ENCODE data around the gene RAE1.
A peak's percentile ranks its signal among the peaks of the same experiment; 100 is the strongest.
"Not testable (repeated sequence)": the region's sequence is repeated elsewhere in the genome, so short reads cannot be mapped to it uniquely, and the experiment has no call there.

The RAE1 gene

GRCh38 chr20:57326667-57327455 lies 24.2 kb upstream of the RAE1 start:
- peak; percentile 94 for DNase-seq (ENCODE audit: low spot score)

DNA sequence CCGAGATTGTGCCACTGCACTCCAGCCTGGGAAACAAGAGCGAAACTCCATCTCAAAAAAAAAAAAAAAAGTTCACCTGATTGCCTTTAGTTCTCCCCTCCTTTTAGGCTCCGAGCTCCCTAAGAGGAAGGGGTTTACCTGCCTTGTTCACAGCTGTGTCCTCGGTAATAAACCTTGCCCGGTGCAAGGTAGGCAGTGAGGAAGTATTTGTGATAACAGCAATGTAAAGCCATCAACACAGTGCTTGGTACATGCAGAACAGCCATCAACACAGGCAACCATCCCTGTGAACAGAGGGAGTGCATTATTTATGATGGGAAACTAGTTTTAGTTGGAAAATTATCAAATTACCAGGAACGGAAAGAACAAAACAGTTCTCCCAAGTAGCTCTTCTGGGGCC lies 23.2 kb upstream of the RAE1 start:
- no peak for DNase-seq (ENCODE audit: low spot score)

DNA sequence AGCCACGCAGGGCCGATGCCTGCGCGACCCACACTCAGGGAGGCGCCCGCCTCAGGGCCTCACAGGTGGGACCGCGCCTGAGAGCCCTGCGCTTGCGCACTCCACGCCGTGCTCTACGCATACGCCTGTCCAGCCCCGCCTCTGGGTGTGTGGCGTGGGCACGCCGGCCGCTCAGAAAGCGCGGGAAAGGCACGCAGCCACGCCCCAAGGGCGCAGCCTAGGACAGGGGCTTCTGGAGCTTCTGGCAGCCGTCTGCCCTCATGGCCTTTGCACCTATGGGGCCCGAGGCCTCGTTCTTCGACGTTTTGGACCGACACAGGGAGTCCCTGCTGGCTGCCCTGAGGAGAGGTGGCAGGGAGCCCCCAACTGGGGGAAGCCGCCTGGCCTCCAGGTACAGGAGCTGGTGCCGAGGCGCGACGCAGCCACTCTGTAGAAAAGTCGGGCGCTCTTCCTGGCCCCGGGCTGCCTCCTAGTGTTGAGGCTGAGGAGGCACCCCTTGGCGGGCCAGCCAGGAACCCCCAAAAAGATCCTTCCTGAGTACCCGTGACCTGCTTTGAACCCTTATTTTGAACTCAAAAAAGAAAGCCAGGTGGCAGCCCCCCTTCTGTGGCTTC lies 21.3 kb upstream of the RAE1 start, which contains the start of gene SPO11:
Gene SPO11 (plus strand): TSS at position 196 of the 614 bp plus-strand sequence. CDS start 65 bp downstream, at position 261.
- no peak for DNase-seq (ENCODE audit: low spot score)

GRCh38 chr20:57330998-57331397 lies 20.1 kb upstream of the RAE1 start:
- no peak for DNase-seq (ENCODE audit: low spot score)

DNA sequence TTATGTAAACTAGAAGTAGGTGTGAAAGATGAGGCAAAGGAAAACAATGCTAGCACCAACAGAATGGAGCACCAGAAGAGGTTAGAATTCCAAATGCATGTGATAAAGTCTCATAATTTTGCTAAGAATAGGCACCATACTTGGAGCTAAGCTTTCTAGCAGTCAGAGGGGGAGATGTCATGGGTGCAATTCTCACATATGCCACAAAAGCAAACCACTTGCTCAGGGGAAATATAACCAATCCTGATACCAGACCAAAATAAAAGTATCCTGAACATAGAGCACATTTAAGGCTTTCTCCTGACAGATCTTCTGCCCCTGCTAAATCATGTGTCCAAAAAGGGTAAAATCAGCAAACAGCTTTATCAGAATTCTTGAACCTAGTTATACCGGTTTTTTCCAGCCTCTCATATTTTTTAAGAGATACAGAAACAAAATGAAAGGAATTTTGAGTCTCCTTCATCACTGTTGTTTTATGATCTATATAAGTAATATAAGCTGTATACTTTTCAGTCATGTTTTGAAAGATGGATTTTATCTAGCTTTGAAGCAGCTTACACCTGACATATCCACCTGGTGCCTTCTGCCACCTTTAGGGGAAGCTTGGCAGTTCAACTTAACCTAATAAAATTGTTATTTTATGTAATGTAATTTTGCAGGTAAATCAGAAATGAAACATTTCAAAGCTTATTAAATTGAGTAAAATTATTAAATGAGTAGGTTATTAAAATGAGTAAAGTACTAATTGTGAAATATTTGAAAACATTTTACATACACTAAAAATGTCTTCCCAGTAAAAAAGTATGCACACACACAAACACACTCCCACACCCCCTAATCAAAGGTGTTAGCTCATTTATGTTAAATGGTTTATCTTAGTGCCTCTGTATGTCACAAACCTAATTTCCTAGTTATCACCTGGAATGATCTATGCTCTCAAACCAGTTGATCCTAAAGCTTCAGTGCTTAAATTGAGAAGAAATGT lies 18.7 kb upstream of the RAE1 start:
- DNase-seq (ENCODE audit: low spot score), result peak; percentile 63

GRCh38 chr20:57335392-57335791 lies 15.7 kb upstream of the RAE1 start:
- peak; percentile 74 for DNase-seq (ENCODE audit: low spot score)

GRCh38 chr20:57341663-57342062 lies 9.4 kb upstream of the RAE1 start:
- DNase-seq (ENCODE audit: low spot score), result no peak

- no peak for DNase-seq (ENCODE audit: low spot score)
Measured at GRCh38 chr20:57342829-57343228, 8.2 kb upstream of the RAE1 start.

- peak; percentile 88 for DNase-seq (ENCODE audit: low spot score)
Measured at GRCh38 chr20:57346477-57346876, 4.6 kb upstream of the RAE1 start.

DNA sequence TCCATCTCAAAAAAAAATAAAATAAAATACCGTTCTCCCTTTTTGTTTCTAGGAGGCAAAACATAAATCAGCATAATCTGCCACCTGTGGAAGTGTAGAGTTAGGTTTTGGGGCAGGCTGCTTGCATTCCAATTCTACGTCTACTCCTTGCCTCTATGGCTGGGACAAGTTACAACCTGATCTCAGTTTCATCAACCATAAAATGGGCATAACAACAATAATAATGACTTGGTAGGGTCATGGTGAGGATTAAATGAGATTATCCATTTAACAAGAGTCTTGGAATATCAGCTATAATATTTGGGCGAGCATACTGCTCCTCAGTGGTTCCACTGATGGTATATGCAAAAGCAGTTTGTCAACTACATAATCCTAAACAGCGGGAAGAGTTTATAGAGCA lies 3.7 kb upstream of the RAE1 start:
- DNase-seq (ENCODE audit: low spot score), result no peak

DNA sequence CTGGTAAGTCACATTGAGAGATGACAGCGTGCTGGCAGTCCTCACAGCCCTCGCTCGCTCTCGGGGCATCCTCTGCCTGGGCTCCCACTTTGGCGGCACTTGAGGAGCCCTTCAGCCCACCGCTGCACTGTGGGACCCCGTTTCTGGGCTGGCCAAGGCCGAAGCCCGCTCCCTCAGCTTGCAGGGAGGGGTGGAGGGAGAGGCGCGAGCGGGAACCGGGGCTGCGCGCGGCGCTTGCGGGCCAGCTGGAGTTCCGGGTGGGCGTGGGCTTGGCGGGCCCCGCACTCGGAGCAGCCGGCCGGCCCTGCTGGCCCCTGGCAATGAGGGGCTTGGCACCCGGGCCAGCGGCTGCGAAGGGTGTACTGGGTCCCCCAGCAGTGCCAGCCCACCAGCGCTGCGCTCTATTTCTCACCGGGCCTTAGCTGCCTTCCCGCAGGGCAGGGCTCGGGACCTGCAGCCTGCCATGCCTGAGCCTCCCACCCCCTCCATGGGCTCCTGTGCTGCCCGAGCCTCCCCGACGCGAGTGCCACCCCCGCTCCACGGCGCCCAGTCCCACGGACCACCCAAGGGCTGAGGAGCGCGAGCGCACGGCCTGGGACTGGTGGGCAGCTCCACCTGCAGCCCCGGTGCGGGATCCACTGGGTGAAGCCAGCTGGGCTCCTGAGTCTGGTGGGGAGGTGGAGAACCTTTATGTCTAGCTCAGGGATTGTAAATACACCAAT lies 2.7 kb upstream of the RAE1 start:
- not testable (repeated sequence) for DNase-seq (ENCODE audit: low spot score)

DNA sequence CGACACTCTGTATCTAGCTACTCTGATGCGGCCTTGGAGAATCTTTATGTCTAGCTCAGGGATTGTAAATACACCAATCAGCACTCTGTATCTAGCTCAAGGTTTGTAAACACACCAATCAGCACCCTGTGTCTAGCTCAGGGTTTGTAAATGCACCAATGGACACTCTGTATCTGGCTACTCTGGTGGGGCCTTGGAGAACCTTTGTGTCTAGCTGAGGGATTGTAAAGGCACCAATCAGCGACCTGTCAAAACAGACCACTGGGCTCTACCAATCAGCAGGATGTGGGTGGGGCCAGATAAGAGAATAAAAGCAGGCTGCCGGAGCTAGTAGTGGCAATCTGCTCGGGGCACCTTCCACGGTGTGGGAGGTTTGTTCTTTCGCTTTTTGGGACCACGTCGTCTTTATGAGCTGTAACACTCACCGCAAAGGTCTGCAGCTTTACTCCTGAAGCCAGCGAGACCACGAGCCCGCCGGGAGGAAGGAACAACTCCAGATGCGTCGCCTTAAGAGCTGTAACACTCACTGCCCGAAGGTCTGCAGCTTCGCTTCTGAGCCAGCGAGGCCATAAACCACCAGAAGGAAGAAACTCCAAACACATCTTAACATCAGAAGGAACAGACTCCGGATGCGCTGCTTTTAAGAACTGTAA lies 2.0 kb upstream of the RAE1 start:
- not testable (repeated sequence) for DNase-seq (ENCODE audit: low spot score)

DNA sequence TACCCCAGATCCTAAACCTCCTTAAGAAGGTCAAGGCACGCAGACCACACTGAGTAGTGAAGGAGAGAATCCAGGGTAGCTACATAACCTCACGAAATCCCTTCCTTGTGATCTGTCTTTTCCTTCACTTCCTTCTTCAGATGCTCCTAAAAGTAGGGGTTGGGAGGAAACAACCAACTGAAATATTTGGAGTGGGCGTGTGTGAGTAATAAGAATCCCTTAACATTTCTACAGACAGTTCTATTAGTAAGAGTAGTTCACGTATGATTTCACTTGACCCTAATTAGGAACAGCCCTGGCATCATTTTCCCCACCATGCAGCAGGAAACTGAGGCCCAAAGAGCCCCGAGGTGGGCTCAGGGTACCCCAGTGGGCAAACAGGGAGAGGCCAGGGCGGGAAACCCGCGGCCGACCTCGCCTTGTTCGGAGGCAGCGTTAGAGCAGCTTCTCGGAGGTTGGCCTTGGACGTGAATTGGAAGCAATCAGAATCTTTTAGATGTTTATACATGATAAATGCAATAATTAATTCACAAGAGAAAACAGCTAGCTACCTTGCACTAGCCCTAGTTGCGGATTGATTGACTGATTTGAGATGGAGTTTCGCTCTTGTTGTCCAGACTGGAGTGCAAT lies 859 bp upstream of the RAE1 start:
- DNase-seq (ENCODE audit: low spot score), result peak; percentile 37

DNA sequence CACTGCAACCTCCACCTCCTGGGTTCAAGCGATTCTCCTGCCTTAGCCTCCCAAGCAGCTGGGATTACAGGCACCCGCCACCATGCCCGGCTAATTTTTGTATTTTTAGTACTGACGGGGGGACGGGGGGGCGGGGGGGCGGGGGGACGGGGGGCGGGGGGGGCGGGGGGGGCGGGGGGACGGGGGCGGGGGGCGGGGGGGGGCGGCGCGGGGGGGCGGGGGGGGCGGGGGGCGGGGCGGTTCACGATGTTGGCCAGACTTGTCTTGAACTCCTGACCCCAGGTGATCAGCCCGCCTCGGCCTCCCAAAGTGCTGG lies 371 bp upstream of the RAE1 start:
- DNase-seq (ENCODE audit: low spot score), result not testable (repeated sequence)

DNA sequence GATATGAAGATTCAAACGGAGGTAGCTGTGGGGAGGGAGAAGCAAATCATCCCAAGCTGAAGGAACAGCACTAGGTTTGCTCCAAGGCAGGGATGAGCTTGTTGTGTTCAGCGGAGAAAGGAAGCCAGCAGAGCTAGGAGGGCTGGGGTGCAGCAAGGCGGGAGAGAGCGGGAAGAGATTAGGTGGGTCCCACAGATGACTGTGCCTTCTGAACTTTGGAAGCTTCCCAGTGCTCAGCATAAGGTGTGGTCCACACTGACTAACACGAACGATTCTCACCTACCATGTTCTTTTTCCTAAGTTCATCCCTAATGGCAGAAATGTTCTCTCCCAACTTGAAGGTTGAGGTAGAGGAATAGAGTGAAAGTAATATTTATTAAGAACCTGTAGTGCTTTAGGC lies 1.2 kb downstream of the RAE1 start:
- DNase-seq (ENCODE audit: low spot score), result no peak

- no peak for DNase-seq (ENCODE audit: low spot score)
Measured at GRCh38 chr20:57353351-57353750, 2.3 kb downstream of the RAE1 start.

GRCh38 chr20:57361517-57361916 lies 10.5 kb downstream of the RAE1 start:
- no peak for DNase-seq (ENCODE audit: low spot score)

GRCh38 chr20:57364451-57364850 lies 13.4 kb downstream of the RAE1 start:
- DNase-seq (ENCODE audit: low spot score), result no peak

DNA sequence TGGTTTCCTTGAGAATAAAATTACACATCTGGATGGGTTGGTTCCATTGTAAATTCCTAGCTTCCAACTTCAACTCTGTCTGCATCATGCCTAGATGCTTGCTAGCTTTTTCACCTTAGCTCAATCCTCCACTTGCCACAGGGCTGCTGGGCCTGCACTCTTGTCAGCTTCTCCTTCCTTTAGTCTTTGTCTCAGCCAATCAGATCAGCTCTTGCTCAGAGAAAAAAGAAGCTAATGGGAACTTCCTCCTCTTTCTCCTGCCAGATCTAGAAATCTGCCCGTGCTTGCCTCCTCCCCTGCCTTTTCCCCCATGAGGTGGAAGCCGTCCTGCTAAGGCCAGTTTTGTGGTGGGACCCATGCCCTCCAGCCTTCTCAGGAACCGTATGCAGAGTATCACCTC lies 18.5 kb downstream of the RAE1 start:
- no peak for DNase-seq (ENCODE audit: low spot score)

- no peak for DNase-seq (ENCODE audit: low spot score)
Measured at GRCh38 chr20:57370316-57370715, 19.3 kb downstream of the RAE1 start.

DNA sequence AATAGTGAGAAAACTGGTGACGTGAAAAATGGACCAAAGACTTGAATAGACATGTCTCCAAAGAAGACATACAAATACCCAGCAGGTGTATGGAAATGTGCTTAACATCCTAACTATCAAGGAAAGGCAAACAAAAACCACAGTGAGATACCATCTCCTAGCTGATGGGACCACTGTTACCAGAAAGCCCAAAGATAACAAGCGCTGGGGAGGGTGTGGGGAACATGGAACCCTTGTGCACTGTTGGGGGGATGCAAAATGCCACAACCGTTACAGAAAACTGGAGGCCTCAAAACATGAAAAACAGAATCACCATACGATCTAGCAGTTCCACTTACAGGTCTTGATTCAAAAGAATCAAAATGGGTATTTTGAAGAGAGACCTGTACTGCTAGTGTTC lies 20.3 kb downstream of the RAE1 start:
- DNase-seq (ENCODE audit: low spot score), result no peak

Measured in NAMALWA (cell line).